BE2C (cell line): ENCODE measurements around the gene COX7A1.

ENCODE experiments used
- DNase-seq: peaks from one replicate; pipeline ENCODE4 v3.0.0-alpha.2; 2020
- H3K27me3 ChIP-seq: fragments of 250-450 bp; sonication (Bioruptor Pico); 2 replicates; pipeline ENCODE4 v1.5.1; 2020; ENCODE audit warnings: mild to moderate bottlenecking
- H3K36me3 ChIP-seq: fragments of 250-450 bp; sonication (Bioruptor Pico); 2 replicates; pipeline ENCODE4 v1.5.1; 2020; ENCODE audit warnings: mild to moderate bottlenecking
- H3K4me1 ChIP-seq: fragments of 250-450 bp; sonication (Bioruptor Pico); 2 replicates; pipeline ENCODE4 v1.5.1; 2020
- H3K4me3 ChIP-seq: 2 replicates; pipeline ENCODE4 v1.5.1; 2011; ENCODE audit warnings: low read depth, low read length
- H3K9me3 ChIP-seq: fragments of 250-450 bp; sonication (Bioruptor Pico); 2 replicates; pipeline ENCODE4 v1.5.1; 2020
- CTCF ChIP-seq: IDR thresholded peaks from 2 replicates; pipeline ENCODE4 v1.5.1; 2012; ENCODE audit warnings: mild to moderate bottlenecking, low read depth, low read length

Gene COX7A1

GRCh38 chr19:36120984-36121358, 31.3 kb downstream of the COX7A1 start:
- Histone ChIP-seq H3K4me1 (no peaks in the 10 kb centered on the region), H3K27me3 (no peaks in the 10 kb centered on the region), H3K4me3 (no peak overlapping the region), H3K9me3 (no peaks in the 10 kb centered on the region), H3K36me3 (peaks cover 10% of the 10 kb centered on the region)
- no peak for TF ChIP-seq CTCF
- DNase-seq = no peak

GRCh38 chr19:36120092-36120983, 31.9 kb downstream of the COX7A1 start:
- TF ChIP-seq CTCF = no peak
- Histone ChIP-seq H3K27me3 (no peaks in the 10 kb centered on the region), H3K9me3 (no peaks in the 10 kb centered on the region), H3K4me1 (no peaks in the 10 kb centered on the region), H3K36me3 (peaks cover 10% of the 10 kb centered on the region), H3K4me3 (no peak overlapping the region)
- DNase-seq = peak; percentile 58

GRCh38 chr19:36116344-36116637, 36.0 kb downstream of the COX7A1 start:
- peak overlapping the region; percentile 56 for H3K4me3 ChIP-seq
- H3K27me3 ChIP-seq = no peaks in the 10 kb centered on the region
- DNase-seq = no peak
- no peaks in the 10 kb centered on the region for H3K9me3 ChIP-seq
- peaks cover 20% of the 10 kb centered on the region for H3K36me3 ChIP-seq
- no peaks in the 10 kb centered on the region for H3K4me1 ChIP-seq
- no peak for TF ChIP-seq CTCF

DNA sequence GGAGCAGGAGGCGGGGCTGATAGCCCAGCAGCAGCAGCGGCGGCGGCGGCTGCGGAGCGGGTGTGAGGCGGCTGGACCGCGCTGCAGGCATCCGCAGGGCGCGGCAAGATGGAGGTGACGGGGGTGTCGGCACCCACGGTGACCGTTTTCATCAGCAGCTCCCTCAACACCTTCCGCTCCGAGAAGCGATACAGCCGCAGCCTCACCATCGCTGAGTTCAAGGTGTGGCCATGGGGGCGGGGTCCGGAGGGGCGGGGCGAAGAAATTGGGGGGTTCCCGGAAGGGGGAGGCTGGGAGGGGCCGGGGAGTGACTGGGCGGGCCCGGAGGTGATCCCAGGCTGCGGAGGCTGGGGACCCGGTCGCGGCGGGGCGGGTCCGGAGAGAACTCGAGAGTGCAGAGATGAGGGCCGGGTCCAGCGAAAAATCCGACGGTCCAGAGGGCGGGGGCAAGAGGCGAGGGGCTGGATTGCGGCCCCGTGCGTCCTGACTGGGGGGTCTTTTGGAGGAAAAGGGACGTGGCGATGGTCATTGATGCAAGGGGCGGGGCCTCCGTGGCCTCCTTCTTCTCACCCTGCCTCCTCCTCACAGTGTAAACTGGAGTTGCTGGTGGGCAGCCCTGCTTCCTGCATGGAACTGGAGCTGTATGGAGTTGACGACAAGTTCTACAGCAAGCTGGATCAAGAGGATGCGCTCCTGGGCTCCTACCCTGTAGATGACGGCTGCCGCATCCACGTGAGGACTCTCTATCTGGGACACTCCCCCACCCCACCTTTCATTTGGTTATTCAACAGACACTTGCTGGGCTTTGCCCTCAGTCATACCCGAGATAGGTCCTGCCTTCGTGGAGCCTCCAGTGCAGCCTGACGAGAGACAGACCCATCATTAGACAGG, 36.5 kb downstream of the COX7A1 start, which contains the start of gene TBCB:
Gene TBCB (plus strand): TSS at position 16 of the 891 bp plus-strand sequence. CDS start 93 bp downstream, at position 109.
- no peaks in the 10 kb centered on the region for H3K9me3 ChIP-seq
- H3K4me1 ChIP-seq = no peaks in the 10 kb centered on the region
- peaks cover 20% of the 10 kb centered on the region for H3K36me3 ChIP-seq
- TF ChIP-seq CTCF = no peak
- no peaks in the 10 kb centered on the region for H3K27me3 ChIP-seq
- H3K4me3 ChIP-seq = peak within 1 kb of the TSS; percentile 90
- DNase-seq = no peak

GRCh38 chr19:36114721-36115452, 37.4 kb downstream of the COX7A1 start, which contains the start of gene POLR2I:
POLR2I (minus strand) TSS chr19:36114875; CDS start chr19:36114856, 19 bp downstream.
- Histone ChIP-seq H3K36me3 (peaks cover 20% of the 10 kb centered on the region), H3K27me3 (no peaks in the 10 kb centered on the region), H3K4me1 (no peaks in the 10 kb centered on the region), H3K9me3 (no peaks in the 10 kb centered on the region), H3K4me3 (peak within 1 kb of the TSS; percentile 90)
- TF ChIP-seq CTCF = no peak
- peak; percentile 99 for DNase-seq
